Vagina (tissue), 2 donors: ENCODE data around the gene PCBP3. TPM values are rescaled to one million over a fixed set of nuclear protein-coding genes. Genes with fewer than 3 reads are reported as not detected.
"Not testable (repeated sequence)": the region's sequence is repeated elsewhere in the genome, so short reads cannot be mapped to it uniquely, and the experiment has no call there.

Experiments
- DNase-seq, 2 donors: peaks; one replicate each; pipeline ENCODE4 v3.0.0-alpha.2; 2017; ENCODE audit errors: extremely low spot score in 2 of 2
- H3K27ac ChIP-seq: fragments of 200-600 bp; sonication (generic); one replicate; pipeline ENCODE4 v1.5.1; 2019
- H3K27me3 ChIP-seq: fragments of 200-600 bp; sonication (generic); one replicate; pipeline ENCODE4 v1.5.1; 2019
- H3K36me3 ChIP-seq, 2 donors: fragments of 200-600 bp; sonication (generic); one replicate each; pipeline ENCODE4 v1.5.1; 2017 to 2019
- H3K4me1 ChIP-seq: fragments of 200-600 bp; sonication (generic); one replicate; pipeline ENCODE4 v1.5.1; 2019
- H3K4me3 ChIP-seq, 2 donors: fragments of 200-600 bp; sonication (generic); 1 replicate in 1 of 2; 2 replicates in 1 of 2; pipeline ENCODE4 v1.5.1; 2016 to 2019
- H3K9me3 ChIP-seq: fragments of 200-600 bp; sonication (generic); one replicate; pipeline ENCODE4 v1.5.1; 2019
- CTCF ChIP-seq, 3 experiments: fragments of 450-650 bp in 2 of 3; fragments of 200-600 bp in 1 of 3; sonication (generic) in 1 of 3; IDR thresholded peaks; one replicate each; pipeline ENCODE4 v1.5.1; 2017 to 2019; ENCODE audit warnings: antibody characterized with exemption in 3 of 3, mild to moderate bottlenecking in 2 of 3, moderate library complexity in 2 of 3
- POLR2A ChIP-seq, 2 donors: fragments of 450-650 bp; IDR thresholded peaks; one replicate each; pipeline ENCODE4 v1.6.1; 2017; ENCODE audit warnings: antibody characterized with exemption in 2 of 2, mild to moderate bottlenecking in 2 of 2, moderate library complexity in 2 of 2
- POLR2AphosphoS5 ChIP-seq, 2 donors: sonication (generic); formaldehyde crosslinking; IDR thresholded peaks; one replicate each; pipeline ENCODE4 v1.9.0; 2017; ENCODE audit warnings: antibody characterized with exemption in 2 of 2, mild to moderate bottlenecking in 2 of 2, low read depth in 1 of 2; ENCODE audit not compliant: insufficient read depth in 1 of 2
- intact Hi-C: fragments of 100-400 bp; cut with DNase I; formaldehyde crosslinking; loops from one replicate; pipeline ENCODE4 v1.15.1; 2023
- total RNA-seq: library from RNA; depleted of rRNA; stranded (reverse); fragments of >200 nt; gene quantifications from one replicate; pipeline ENCODE4 v1.2.3, GENCODE V29; 2016

Gene PCBP3
- total RNA-seq, 1 donor from 2014 or later = 4.9 TPM

- H3K36me3 ChIP-seq = no peaks in the 10 kb centered on the region
- DNase-seq = no peak
- no peaks in the 10 kb centered on the region for H3K9me3 ChIP-seq
- H3K4me1 ChIP-seq = peaks cover 8% of the 10 kb centered on the region
- intact Hi-C loops = no loop called here
- H3K27ac ChIP-seq = no peak overlapping the region
- peak overlapping the region; percentile 38 to 69 for H3K4me3 ChIP-seq
- TF ChIP-seq POLR2AphosphoS5 (IDR thresholded peaks at IDR 0.05; ENCODE audit: insufficient read depth in 1 of 2, low read depth in 1 of 2) (no peak), POLR2A (IDR thresholded peaks at IDR 0.05) (no peak), CTCF (IDR thresholded peaks at IDR 0.05) (no peak)
- no peaks in the 10 kb centered on the region for H3K27me3 ChIP-seq
Observed at GRCh38 chr21:45644041-45644906, 749 bp downstream of the PCBP3 start.

GRCh38 chr21:45651921-45652320 lies 8.4 kb downstream of the PCBP3 start:
- no peak for DNase-seq
- H3K27ac ChIP-seq = no peak overlapping the region
- no peaks in the 10 kb centered on the region for H3K36me3 ChIP-seq
- no peaks in the 10 kb centered on the region for H3K4me1 ChIP-seq
- intact Hi-C loops = no loop called here
- H3K9me3 ChIP-seq = no peaks in the 10 kb centered on the region
- no peak for TF ChIP-seq CTCF (IDR thresholded peaks at IDR 0.05)
- no peak for TF ChIP-seq POLR2AphosphoS5 (IDR thresholded peaks at IDR 0.05; ENCODE audit: insufficient read depth in 1 of 2, low read depth in 1 of 2)
- TF ChIP-seq POLR2A (IDR thresholded peaks at IDR 0.05) = no peak
- no peak overlapping the region for H3K4me3 ChIP-seq
- no peaks in the 10 kb centered on the region for H3K27me3 ChIP-seq

- no peak overlapping the region for H3K4me3 ChIP-seq
- intact Hi-C loops = no loop called here
- no peaks in the 10 kb centered on the region for H3K9me3 ChIP-seq
- TF ChIP-seq CTCF (IDR thresholded peaks at IDR 0.05) (no peak), POLR2A (IDR thresholded peaks at IDR 0.05) (no peak), POLR2AphosphoS5 (IDR thresholded peaks at IDR 0.05; ENCODE audit: insufficient read depth in 1 of 2, low read depth in 1 of 2) (no peak)
- H3K36me3 ChIP-seq = no peaks in the 10 kb centered on the region
- no peak for DNase-seq
- no peaks in the 10 kb centered on the region for H3K4me1 ChIP-seq
- no peaks in the 10 kb centered on the region for H3K27me3 ChIP-seq
- H3K27ac ChIP-seq = no peak overlapping the region
Observed at GRCh38 chr21:45655124-45655523, 11.6 kb downstream of the PCBP3 start.

GRCh38 chr21:45656114-45656513 lies 12.6 kb downstream of the PCBP3 start:
- H3K27me3 ChIP-seq, H3K27ac ChIP-seq, H3K9me3 ChIP-seq, intact Hi-C loops, DNase-seq, H3K4me1 ChIP-seq, H3K36me3 ChIP-seq, H3K4me3 ChIP-seq: not testable (repeated sequence)

- H3K27ac ChIP-seq, H3K27me3 ChIP-seq, DNase-seq, intact Hi-C loops, H3K4me1 ChIP-seq, H3K9me3 ChIP-seq, H3K36me3 ChIP-seq, H3K4me3 ChIP-seq: not testable (repeated sequence)
Observed at GRCh38 chr21:45661913-45662622, 18.5 kb downstream of the PCBP3 start.

GRCh38 chr21:45662623-45663245 lies 19.2 kb downstream of the PCBP3 start:
- intact Hi-C loops, H3K36me3 ChIP-seq, H3K4me3 ChIP-seq, H3K4me1 ChIP-seq, H3K27ac ChIP-seq, DNase-seq, H3K27me3 ChIP-seq, H3K9me3 ChIP-seq: not testable (repeated sequence)
